GM21723 (cell line): ENCODE measurements around the gene CPVL.

Source experiments
- ATAC-seq: cut with Tn5 transposase; IDR thresholded peaks from one replicate; pipeline ENCODE4 v1.9.1; 2021; ENCODE audit warnings: mild to moderate bottlenecking, moderate library complexity; ENCODE audit not compliant: unreplicated experiment

CPVL gene

DNA sequence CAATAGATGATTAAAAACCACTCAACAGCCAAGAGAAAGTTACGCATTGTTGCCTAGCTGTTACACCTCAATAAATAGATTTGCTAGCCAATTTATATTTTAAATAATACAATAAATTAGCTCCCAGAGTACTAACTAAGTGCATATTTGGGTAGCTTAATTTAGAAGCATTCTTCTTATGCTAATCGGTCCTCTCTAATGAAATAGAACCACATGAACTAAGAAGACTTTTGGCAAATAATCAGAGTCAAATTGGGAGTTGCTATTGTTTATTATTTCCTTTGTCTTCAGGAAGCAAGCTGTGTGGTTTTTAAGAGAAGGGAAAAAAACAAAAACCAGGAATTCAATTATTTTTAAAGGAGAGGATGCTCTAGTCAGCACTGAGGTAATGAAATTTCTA, 139.2 kb downstream of the CPVL start:
- no peak for ATAC-seq

DNA sequence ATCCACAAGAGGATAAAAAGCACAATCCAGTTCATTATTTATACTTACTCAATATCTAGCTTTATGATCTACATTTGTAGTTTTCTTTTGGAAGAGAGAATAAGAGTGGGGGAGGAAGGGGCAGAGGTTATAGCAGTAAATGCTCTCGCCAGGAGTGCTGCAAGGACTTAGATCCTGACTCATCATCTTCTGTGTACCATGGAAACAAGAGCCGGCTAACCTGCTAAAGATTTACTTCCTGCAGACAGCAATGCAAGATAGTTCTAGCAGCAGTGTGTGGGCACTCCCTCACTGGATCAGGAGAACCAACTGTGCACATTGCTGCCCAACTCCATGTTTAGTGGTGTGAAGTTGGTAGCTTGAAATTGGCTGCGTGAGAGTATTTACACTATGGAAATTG, 140.5 kb downstream of the CPVL start:
- ATAC-seq, result no peak

DNA sequence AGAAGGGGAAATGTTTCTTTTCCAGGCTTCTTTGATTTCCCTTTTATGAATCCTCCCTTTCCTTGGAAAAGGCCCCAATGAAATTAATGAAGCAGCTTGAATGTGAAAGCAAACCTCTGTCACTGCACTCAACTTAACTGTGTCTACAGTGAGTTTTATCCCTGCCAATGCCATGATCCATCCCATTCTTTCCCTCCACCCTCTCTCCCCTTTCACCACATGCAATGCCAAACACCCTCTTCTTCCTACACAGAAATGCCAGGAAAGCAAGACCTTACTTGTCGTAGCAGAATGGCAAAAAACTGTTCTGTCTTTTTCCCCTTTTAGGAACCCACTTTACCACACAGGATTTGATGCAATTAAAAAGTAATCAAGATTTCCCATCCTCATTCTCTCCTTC, 140.9 kb downstream of the CPVL start:
- ATAC-seq, result no peak

DNA sequence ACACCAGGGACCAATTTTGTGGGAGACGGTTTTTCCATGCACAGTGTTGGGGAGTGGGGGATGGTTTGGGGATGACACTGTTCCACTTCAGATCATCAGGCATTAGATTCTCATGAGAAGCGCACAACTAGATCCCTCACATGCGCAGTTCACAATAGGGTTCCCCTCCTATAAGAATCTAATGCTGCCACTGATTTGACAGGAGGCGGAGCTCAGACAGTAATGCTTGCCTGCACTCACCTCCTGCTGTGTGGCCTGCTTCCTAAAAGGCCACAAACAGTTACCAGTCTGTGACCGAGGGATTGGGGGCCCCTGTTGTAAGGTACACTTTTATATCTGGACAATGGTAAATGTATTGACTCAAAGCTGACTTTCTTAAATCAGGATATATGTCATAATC, 142.6 kb downstream of the CPVL start:
- no peak for ATAC-seq

DNA sequence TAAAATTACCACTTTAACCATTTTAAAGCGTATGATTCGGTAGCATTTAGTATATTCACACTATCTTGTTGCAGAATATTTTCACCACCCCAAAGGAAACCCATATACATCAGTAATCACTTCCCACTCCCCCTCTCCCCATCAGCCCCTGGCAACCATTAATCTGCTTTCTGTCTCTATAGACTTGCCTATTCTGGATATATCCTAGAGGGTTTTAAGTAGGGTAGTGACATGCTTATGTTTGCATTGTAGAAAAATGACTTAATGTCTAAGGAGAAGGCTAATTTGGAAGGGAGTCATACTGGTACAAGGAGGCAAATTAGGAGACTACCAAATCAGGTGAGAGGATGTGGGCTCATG, 145.6 kb downstream of the CPVL start:
- no peak for ATAC-seq

DNA sequence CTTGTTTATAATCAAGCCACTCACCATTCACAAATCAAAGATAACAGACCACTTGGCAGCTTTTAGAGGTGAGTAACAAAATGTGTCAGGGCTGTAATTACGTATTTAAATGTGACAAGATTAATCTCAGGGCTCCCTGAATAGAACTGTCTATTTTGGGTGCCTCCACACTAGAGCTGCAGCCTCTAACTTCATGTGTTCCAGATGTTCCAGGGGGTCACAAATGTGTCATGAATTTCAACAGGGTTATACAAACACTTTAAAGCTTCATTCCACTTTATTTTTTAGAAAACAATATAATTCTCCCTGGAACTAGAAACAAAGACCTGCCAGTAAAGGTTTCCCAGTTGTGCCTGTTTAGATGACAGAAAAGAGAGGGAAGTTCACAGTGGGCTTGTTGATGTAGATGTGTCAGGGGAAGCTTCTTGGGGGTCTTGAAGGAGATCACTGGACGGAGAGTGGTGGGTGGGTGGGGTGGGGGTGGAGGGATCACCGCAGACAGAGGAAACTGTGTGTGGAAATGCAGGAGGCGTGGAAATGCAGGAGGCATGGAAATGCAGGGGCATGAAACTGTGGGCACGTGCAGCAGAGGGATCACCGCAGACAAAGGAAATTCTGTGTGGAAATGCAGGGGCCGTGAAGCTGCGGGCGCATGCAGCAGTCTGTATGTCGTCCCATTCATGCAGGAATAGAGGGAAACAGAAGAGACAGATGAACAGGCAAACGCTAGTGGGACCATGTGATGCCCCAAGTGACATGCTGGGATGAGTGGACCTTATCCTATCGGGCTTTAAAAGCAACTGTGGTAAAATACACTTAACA, 146.2 kb downstream of the CPVL start:
- no peak for ATAC-seq

DNA sequence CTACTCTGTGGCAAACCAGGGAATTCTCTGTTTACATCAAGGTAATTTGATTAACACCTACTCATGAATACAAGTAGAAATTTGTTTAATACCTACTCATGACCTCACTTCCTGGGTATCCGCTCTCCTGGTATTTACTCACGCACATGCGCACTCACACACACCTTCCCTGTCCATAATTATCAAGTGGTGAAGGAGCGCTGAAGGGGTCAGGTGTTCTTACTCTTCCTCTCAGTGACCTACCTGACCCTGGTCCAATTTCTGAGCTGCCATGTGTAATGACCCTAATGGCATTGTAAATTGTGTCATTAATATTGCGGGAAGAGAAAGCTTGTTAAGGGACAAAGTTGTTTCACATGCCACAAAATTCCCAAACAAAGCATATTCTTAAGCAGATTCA, 146.9 kb downstream of the CPVL start:
- no peak for ATAC-seq

DNA sequence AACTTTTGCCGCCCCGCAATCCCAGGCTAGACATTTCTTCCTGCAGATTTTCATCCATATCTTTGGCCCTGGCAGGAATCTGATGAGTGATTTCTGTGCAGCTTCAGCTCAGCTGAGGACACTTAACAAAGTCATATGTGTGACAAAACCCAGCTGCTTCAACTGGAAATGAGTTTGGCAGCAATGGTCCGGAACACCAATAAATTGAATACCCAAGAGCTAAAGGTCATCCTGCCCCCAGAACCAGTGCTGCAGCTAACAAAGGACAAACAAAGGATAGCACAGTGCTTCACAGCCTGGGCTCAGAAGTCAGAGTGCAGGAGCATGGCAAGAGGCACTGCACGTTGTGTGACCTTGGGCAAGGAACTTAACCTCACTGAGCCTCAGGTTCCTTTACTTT, 148.2 kb downstream of the CPVL start:
- no peak for ATAC-seq

DNA sequence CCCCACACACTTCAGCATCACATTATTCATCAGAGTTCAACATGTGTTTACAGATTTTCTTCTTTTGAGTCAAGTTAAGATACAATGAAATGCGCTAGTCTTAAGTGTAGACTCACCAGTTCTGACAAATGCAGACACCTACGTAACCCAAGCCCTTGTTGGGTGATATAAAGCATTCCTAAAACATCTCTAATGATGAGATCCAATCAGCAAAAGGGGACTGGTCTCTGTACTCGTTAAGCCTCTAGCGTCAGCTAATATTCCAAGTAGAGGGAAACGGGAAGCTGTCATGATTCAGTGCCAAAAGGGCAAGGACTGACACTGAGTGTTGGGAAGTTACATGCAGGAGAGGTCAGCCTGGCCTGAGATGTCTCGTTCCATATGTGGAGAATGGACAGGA, 149.5 kb downstream of the CPVL start:
- no peak for ATAC-seq

DNA sequence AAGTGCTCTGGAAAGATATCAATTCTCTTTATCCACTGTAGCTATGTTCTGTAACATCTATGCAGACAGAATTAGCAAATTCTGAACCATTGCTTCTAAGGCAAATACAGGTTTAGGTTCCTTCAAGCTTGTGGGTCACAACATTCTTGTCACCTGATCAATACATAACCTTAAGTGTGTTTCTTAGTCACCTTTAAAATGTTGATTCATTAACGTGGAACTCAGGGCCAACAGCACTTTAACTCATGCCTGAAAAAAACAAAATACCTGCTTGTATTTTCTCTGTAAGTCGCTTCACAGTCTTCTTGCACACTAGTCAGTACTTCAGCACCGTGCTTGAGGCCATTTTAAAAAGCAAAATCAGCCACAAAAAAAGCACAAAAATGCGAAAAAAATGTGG, 153.0 kb downstream of the CPVL start:
- no peak for ATAC-seq

DNA sequence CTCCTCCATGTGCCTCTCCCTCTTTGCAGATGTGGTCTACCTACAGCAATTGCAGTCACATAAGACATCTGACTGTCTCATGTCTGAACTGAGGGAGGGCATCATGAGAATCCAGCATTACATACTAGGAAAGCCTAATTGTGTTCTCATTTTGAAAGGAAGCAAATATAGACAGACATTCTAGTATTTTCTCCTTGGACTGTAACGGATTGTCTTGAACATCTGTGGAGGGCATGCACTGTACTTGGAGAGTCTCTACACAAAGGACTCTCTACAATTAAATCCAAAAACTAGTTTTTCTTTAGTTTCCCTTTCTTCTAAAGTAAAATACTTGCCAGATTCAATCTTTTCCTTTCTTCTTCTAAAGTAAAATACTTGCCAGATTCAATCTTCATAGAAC, 153.5 kb downstream of the CPVL start:
- ATAC-seq, result no peak

DNA sequence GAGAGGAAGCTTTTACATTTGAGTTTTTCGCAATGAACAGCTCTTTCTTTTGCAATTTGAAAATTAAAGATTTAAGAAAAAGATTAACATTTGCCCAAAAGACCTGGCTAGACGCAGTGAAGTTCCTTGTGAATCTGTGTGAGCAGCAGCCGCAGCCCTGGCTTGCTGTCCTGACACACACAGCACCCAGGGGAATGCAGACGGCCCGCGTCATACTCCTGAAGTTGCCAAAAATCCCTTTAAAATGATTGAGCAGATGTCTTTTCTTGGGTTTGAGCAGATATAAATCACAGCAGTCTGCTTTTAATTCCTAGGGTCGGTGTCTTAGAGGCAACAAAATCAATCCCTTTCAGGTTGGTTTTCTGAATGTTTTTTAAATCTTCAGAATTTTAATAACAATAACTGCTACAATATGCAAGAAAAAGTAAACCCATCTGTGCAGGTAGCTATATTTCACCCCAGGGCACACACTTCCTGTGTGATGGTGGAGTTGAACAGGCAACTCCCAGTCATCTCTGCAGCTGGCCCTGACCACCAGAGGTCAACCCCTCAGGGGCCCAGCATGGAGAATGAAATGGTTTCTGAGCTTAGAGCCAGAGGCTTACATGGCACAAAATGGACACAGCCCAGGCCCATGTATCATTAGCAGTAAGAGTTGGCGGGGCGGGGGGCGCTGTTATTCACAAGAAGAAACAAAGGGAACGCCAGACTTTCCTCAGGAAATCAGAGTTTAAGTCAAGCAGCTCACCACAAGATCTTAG, 156.0 kb downstream of the CPVL start:
- ATAC-seq, result no peak

DNA sequence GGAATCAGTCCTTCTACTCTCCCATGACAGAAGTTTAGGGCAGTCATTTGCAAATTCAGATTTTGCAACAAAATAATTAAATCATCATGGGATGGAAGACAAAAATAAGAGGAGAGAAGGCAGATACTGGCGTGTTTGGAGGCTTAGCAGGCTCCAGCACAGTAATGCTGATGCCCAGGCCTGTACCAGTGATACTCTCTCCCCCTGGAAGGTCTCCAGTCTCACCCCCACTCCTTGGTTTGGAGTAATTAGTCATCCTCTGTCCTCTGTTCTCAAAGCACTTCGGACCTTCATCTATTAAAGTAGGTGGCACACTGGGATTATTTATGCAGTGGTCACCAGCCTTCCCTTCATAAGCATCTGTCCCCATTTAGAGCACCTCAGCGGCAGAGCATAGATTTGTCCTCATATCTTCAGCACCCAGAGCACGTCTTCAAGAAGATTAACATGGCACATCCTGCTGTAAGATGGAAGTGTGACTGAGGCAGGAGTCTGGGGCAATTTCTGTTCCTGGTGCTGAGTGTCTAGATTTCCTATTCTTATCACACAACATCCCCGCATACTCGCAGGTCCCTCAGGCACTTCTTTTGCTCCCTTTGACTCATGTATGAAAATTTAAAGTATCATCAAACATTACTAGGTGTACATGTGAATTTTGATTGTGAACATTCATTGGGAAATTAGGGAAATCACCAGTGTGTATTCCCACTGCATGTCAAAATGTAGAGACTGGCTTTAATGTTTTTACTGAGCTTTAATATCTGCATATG, 156.9 kb downstream of the CPVL start:
- ATAC-seq, result no peak

DNA sequence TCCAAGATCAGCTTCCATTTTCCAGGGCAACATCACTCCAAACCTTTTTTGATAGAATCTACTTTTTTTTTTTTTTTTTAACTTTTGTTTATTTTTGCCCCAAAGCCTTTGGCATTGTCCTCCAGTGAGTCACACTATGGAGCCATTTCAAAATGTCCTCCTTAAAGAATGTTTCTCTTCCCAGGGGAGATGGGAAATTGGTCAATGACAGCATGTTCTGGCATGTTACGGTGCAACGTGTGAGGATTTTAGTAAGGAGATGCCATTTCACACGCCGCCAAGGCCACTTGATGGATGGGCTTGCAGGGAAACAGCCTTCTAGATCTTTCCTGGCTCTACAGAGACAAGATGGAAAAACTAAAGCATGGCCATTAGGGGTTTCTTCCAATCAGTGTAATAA, 157.5 kb downstream of the CPVL start:
- ATAC-seq, result no peak

DNA sequence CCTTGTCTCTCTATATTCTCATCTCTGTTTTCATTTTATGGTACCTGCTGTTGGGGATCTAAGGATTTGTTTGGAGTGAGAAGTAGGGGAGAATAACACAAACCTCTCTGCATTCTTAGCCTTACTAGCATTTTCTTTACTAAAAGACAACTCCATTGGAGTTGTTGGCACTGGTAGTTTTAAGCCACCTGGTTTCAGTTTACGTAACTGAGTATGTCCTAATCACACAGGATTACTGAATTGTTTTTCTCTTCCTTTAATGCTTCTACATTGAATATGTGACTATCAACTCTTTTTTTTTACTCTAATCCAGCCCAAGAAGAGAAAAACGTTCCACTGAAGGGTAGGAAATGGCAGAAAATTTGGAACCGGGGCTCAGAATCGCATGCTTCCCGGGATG, 158.2 kb downstream of the CPVL start:
- ATAC-seq, result no peak

DNA sequence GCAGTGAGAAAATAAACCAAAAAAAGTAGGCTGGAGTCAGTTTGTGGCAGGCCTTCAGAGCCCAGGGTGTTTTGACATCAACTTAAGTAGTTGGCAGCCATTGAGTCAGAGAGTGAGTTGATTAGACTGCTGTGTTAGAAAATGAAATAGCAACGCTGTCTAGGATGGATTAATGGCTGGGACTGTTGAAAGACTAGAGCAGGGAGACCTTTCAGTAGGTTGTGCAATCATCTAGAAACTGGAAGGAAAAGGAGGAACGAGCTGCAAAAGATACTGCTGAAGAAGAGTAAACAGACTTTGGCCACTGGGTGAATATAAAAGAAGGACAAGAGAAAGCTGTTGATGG, 159.6 kb downstream of the CPVL start:
- no peak for ATAC-seq

DNA sequence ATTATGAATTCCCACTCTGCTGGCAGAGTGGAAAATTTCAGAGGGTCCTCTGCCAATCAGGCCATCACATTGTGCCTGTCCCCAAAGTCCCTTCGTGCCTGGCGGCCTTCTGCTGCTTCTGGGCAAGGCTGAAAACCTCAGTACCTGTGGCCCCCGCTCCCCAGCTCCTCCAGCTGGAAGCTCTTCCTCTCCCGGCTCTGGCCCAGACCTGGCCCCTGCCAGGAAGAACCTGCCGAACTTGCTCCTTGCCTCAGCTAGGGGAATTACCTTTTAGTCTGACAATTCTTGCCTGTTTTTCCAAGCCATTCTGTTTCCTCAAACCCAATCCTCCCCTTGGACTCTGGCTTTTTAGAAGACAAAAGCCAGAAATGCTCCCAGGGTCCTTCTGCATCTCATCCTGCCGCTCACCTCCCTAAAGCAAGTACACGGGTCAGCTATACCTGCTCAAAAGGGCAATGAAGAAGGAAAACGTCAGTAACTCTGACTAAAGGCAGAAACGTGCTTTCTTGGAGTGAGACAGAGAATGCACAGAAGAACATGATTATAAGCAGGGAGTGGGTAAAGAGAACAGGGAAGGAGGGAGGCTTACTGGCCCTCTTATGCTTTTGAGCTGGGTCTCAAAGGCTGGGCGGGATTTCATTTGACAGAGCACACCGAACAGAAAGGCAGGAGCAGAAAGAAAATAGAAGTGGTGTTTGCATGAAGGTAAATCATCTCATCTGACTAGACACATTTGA, 160.1 kb downstream of the CPVL start:
- no peak for ATAC-seq

DNA sequence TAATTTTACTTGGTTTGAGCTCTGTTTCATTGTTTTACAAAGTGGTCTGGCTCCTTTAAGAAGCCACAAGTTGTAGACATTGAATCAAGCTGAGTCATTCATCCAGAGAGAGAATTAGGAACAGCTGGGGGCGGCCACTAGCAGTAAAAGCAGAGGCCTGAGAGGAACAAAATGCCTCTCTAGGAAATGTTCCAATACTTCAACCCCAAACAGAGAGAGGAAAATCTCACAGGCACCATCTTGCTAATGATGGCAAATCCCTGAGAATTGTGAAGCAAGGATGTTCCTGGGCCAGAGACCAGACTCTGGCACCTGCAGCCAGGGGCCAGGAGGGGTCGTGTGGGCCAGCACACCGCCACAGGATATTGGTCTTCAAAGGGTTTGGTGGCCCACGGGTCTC, 161.7 kb downstream of the CPVL start:
- no peak for ATAC-seq

DNA sequence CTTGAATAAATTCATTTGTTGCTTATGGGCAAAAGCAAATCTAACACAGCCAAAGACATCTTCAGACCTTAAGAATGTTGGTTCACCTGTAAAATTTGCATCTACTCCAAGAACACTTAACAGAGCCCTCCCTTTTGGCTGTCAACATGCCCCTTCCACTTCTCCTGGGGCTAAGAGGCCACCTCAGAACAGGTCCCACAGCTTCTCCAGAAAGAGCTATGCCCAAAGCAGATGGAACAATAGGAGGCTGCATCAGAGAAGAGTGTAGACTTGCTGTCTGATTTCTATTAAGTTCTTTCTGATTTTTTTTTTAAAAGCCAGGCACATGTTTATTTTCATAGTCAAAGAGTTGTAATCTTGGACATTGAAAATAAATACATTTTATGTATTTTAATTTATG, 162.1 kb downstream of the CPVL start:
- ATAC-seq, result no peak

DNA sequence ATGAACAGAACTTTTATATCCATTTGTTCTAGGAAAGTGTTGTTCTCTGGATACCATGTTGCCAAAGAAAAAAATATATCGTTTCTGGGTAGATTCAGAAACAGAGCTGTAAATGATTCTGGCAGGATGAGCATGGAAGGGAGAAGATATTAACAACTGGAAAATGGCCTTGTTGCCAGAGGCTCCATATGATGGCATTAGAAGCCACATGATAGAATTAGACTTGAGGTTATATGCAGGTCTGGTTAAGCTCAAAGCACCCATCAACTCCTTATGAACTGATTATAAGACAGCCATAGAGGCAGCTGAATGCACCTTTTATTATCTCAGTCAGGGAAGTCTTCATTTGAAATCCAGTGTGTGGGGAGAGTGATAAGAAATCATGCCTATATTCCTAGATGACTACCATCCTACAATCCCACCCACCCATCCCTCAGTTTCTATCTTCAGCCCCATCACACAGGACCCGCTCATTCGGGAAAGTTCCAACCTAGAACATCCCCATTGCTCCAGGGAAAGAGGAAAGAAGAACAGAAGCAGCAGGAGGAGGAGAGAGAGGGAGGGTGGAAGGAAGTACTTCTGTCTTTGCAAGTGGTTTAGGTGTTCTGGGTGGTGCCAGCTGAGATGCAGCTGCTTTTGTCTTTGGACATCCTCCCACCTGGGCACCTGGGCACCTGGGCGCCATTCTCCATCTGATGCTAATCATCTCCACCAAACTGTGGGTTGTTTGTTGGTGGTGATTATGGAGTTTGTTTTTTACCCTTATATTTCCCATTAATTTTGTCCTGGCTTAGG, 162.7 kb downstream of the CPVL start:
- ATAC-seq, result no peak

DNA sequence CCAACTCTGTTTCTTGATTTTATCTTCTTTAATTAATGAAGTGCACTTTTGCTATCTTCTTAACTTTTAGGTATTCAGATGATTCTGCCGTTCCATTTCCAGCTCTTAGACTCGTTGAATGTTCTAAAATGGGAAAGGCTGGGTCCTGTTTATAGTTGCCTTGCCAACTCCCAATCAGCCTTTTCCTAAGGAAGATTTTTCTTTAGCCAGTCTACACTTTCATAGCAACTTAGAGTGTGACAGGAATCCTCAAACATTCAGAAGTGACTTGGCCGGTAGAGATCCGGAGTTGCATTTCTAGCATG, 165.2 kb downstream of the CPVL start:
- no peak for ATAC-seq
